Measurements from ENCODE around the gene BET1L.

BET1L gene

GRCh38 chr11:211295-211694, 4.1 kb upstream of the BET1L start:
- no peak for TF ChIP-seq CTCF (IDR thresholded peaks at IDR 0.05; ENCODE audit: low read depth, low read length, missing control alignments)
- DNase-seq (ENCODE audit: low read depth) = no peak
- H3K4me3 ChIP-seq (ENCODE audit: low read depth, low read length) = no peak overlapping the region
- in situ Hi-C loops (cut with HindIII; ENCODE audit: low sequenced_read_pairs) = no loop called here

- TF ChIP-seq CTCF (IDR thresholded peaks at IDR 0.05; ENCODE audit: low read depth, low read length, missing control alignments) = no peak
- no peak for DNase-seq (ENCODE audit: low read depth)
- H3K4me3 ChIP-seq (ENCODE audit: low read depth, low read length) = peak overlapping the region; percentile 94
- in situ Hi-C loops (cut with HindIII; ENCODE audit: low sequenced_read_pairs) = no loop called here
These were observed 3.6 kb upstream of the BET1L start for GRCh38 chr11:210803-211180.

GRCh38 chr11:210122-210802, 3.1 kb upstream of the BET1L start:
- DNase-seq (ENCODE audit: low read depth) = peak; percentile 42
- no peak for TF ChIP-seq CTCF (IDR thresholded peaks at IDR 0.05; ENCODE audit: low read depth, low read length, missing control alignments)
- H3K4me3 ChIP-seq (ENCODE audit: low read depth, low read length) = peak overlapping the region; percentile 94
- in situ Hi-C loops (cut with HindIII; ENCODE audit: low sequenced_read_pairs) = no loop called here

- no peak for TF ChIP-seq CTCF (IDR thresholded peaks at IDR 0.05; ENCODE audit: low read depth, low read length, missing control alignments)
- no peak for DNase-seq (ENCODE audit: low read depth)
- in situ Hi-C loops (cut with HindIII; ENCODE audit: low sequenced_read_pairs) = no loop called here
- H3K4me3 ChIP-seq (ENCODE audit: low read depth, low read length) = peak overlapping the region; percentile 94
These were observed 2.3 kb upstream of the BET1L start for GRCh38 chr11:209275-210121.

GRCh38 chr11:208917-209260, 1.7 kb upstream of the BET1L start:
- no peak for TF ChIP-seq CTCF (IDR thresholded peaks at IDR 0.05; ENCODE audit: low read depth, low read length, missing control alignments)
- in situ Hi-C loops (cut with HindIII; ENCODE audit: low sequenced_read_pairs) = no loop called here
- DNase-seq (ENCODE audit: low read depth) = no peak
- H3K4me3 ChIP-seq (ENCODE audit: low read depth, low read length) = peak overlapping the region; percentile 94

GRCh38 chr11:208181-208916, 1.1 kb upstream of the BET1L start:
- peak overlapping the region; percentile 94 for H3K4me3 ChIP-seq (ENCODE audit: low read depth, low read length)
- no peak for TF ChIP-seq CTCF (IDR thresholded peaks at IDR 0.05; ENCODE audit: low read depth, low read length, missing control alignments)
- peak; percentile 16 for DNase-seq (ENCODE audit: low read depth)
- in situ Hi-C loops (cut with HindIII; ENCODE audit: low sequenced_read_pairs) = no loop called here

Measured in astrocyte of the cerebellum (primary cell).